Measurements from ENCODE around the gene MCM5.
A peak's percentile ranks its signal among the peaks of the same experiment; 100 is the strongest.

The MCM5 gene

DNA sequence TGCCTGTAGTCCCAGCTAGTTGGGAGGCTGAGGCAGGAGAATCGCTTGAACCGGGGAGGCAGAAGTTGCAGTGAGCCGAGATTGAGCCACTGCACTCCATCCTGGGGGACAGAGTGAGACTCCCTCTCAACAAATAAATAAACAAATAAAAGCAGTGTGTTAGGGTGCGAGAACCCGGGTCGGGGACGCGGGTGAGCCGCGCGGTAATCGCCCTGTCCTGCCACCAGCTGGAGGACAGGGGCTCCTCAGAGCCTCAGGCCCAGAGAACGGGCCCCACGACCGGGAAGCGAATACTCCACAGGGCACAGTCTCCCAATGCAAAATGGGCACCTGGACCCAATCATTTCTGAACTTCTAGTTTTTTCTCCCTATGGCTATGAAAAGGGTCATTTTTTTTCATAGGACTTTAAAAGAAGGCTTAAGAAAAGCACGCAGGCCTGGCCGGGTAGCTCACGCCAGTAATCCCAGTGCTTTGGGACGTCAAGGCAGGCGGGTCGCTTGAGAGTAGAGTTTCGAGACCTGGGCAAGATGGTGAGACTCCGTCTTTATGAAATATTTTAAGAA is 744 bp upstream of the MCM5 start:
- H3K9ac ChIP-seq: no peak overlapping the region
- H3K27me3 ChIP-seq (ENCODE audit: control insufficient read depth, insufficient read depth, low read length): no peaks in the 10 kb centered on the region
- peak overlapping the region; percentile 99 for H3K4me2 ChIP-seq (ENCODE audit: low read length)

DNA sequence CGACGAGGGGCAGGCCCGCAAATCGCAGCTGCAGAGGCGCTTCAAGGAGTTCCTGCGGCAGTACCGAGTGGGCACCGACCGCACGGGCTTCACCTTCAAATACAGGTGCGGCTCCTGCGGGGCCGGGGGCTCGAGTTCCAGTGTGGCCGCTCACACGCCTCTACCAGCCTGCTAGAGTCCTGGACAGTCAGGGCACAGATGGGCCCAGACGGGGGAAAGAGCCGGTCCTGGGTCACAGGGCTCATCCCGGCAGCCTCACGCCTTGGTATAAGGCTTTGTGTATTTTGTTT is 506 bp downstream of the MCM5 start:
- Histone ChIP-seq H3K79me2 (no peaks in the 10 kb centered on the region), H2AFZ (peak overlapping the region; percentile 97), H3K9me3 (ENCODE audit: control insufficient read depth, low read length) (no peaks in the 10 kb centered on the region), H3K9ac (no peak overlapping the region), H3K4me1 (no peaks in the 10 kb centered on the region), H3K4me3 (ENCODE audit: low read depth, low read length) (peak overlapping the region; percentile 95), H3K36me3 (ENCODE audit: control insufficient read depth, insufficient read depth, low read length) (no peaks in the 10 kb centered on the region), H3K4me2 (ENCODE audit: low read length) (peak overlapping the region; percentile 99), H3K27ac (no peak overlapping the region), H3K27me3 (ENCODE audit: control insufficient read depth, insufficient read depth, low read length) (no peaks in the 10 kb centered on the region)
- TF ChIP-seq, protein P1, sequence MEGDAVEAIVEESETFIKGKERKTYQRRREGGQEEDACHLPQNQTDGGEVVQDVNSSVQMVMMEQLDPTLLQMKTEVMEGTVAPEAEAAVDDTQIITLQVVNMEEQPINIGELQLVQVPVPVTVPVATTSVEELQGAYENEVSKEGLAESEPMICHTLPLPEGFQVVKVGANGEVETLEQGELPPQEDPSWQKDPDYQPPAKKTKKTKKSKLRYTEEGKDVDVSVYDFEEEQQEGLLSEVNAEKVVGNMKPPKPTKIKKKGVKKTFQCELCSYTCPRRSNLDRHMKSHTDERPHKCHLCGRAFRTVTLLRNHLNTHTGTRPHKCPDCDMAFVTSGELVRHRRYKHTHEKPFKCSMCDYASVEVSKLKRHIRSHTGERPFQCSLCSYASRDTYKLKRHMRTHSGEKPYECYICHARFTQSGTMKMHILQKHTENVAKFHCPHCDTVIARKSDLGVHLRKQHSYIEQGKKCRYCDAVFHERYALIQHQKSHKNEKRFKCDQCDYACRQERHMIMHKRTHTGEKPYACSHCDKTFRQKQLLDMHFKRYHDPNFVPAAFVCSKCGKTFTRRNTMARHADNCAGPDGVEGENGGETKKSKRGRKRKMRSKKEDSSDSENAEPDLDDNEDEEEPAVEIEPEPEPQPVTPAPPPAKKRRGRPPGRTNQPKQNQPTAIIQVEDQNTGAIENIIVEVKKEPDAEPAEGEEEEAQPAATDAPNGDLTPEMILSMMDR (IDR thresholded peaks at IDR 0.05): no peak

More for the DNA sequence above, 744 bp upstream of the MCM5 start:
- H3K36me3 ChIP-seq (ENCODE audit: control insufficient read depth, insufficient read depth, low read length): no peaks in the 10 kb centered on the region
- H3K9me3 ChIP-seq (ENCODE audit: control insufficient read depth, low read length): no peaks in the 10 kb centered on the region
- H3K27ac ChIP-seq: peak overlapping the region; percentile 15
- TF ChIP-seq, protein P1 (IDR thresholded peaks at IDR 0.05): no peak
- no peaks in the 10 kb centered on the region for H3K79me2 ChIP-seq
- no peaks in the 10 kb centered on the region for H3K4me1 ChIP-seq
- peak overlapping the region; percentile 97 for H2AFZ ChIP-seq
- H3K4me3 ChIP-seq (ENCODE audit: low read depth, low read length): peak overlapping the region; percentile 95

DNA sequence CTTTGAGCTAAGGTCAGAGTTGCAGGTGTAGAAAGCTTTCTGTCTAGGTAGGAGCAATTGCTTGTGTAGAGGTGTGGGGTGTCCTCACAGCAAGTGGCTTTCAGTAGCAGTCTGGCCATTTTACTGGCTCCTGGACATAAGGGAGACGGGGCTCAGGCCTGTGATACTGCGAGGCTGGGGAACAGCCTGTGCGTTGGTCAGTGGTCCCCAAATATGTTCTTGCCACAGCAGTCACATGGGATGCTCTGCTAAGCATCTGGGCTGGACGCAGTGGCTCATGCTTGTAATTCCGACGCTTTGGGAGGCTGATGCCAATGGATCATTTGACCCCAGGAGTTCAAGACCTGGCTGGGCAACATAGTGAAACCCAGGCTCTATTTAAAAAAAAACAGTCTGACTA is 1.9 kb downstream of the MCM5 start:
- Histone ChIP-seq H3K27me3 (ENCODE audit: control insufficient read depth, insufficient read depth, low read length) (no peaks in the 10 kb centered on the region), H3K4me1 (no peaks in the 10 kb centered on the region), H3K9me3 (ENCODE audit: control insufficient read depth, low read length) (no peaks in the 10 kb centered on the region), H3K4me3 (ENCODE audit: low read depth, low read length) (no peak overlapping the region), H2AFZ (no peak overlapping the region), H3K36me3 (ENCODE audit: control insufficient read depth, insufficient read depth, low read length) (no peaks in the 10 kb centered on the region), H3K9ac (no peak overlapping the region), H3K27ac (no peak overlapping the region), H3K79me2 (no peaks in the 10 kb centered on the region), H3K4me2 (ENCODE audit: low read length) (no peak overlapping the region)
- TF ChIP-seq, protein P1 (IDR thresholded peaks at IDR 0.05): no peak

DNA sequence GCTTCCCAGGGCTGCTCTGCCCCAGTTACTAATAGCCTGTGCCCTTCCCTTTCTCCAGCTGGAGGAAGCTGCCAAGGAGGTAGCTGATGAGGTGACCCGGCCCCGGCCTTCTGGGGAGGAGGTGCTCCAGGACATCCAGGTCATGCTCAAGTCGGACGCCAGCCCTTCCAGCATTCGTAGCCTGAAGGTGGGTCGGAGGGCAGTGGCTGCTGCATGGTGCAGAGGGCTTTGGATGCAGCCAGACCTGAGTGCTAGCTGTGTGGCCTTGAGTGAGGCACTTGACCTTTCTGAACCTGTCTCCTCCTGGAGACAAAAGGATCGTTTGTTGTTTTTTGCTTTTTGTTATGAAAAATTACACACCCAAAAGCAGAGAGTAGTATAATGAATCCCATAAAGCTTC is 3.4 kb downstream of the MCM5 start:
- H3K4me1 ChIP-seq: no peaks in the 10 kb centered on the region
- H3K4me3 ChIP-seq (ENCODE audit: low read depth, low read length): no peak overlapping the region
- H3K27me3 ChIP-seq (ENCODE audit: control insufficient read depth, insufficient read depth, low read length): no peaks in the 10 kb centered on the region
- no peak overlapping the region for H3K27ac ChIP-seq
- no peaks in the 10 kb centered on the region for H3K9me3 ChIP-seq (ENCODE audit: control insufficient read depth, low read length)
- no peak overlapping the region for H2AFZ ChIP-seq
- TF ChIP-seq, protein P1 (IDR thresholded peaks at IDR 0.05): no peak
- H3K36me3 ChIP-seq (ENCODE audit: control insufficient read depth, insufficient read depth, low read length): no peaks in the 10 kb centered on the region
- H3K9ac ChIP-seq: no peak overlapping the region
- H3K79me2 ChIP-seq: no peaks in the 10 kb centered on the region
- H3K4me2 ChIP-seq (ENCODE audit: low read length): no peak overlapping the region

DNA sequence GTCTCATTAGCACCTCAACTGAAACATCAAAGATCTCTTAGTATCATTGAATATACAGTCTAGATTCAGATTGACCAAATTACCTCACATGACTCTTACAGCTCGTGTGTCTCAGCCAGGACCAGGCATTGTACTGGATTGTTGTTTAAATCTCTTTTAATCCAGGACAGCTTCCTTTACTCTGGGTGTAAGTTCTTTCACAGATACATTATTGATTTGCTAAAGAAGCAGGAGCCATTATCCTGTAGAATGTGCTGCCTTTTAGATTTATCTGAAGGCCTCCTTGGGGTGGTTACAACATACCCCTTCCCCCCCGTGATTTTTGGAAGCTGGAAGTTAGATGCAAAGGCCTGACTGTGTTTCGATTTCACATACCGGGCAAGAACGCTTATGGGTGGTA is 4.2 kb downstream of the MCM5 start:
- Histone ChIP-seq H3K4me1 (no peaks in the 10 kb centered on the region), H3K9me3 (ENCODE audit: control insufficient read depth, low read length) (no peaks in the 10 kb centered on the region), H3K4me3 (ENCODE audit: low read depth, low read length) (no peak overlapping the region), H2AFZ (no peak overlapping the region), H3K79me2 (no peaks in the 10 kb centered on the region), H3K9ac (no peak overlapping the region), H3K27me3 (ENCODE audit: control insufficient read depth, insufficient read depth, low read length) (no peaks in the 10 kb centered on the region), H3K36me3 (ENCODE audit: control insufficient read depth, insufficient read depth, low read length) (no peaks in the 10 kb centered on the region), H3K4me2 (ENCODE audit: low read length) (no peak overlapping the region), H3K27ac (no peak overlapping the region)
- TF ChIP-seq, protein P1 (IDR thresholded peaks at IDR 0.05): no peak

Data from parathyroid adenoma (tissue), 2 donors.